Activated naive CD4-positive, alpha-beta T cell (primary cell): ENCODE measurements around the gene CDC25A.
"Not testable (repeated sequence)": the region's sequence is repeated elsewhere in the genome, so short reads cannot be mapped to it uniquely, and the experiment has no call there.

Source experiments
- DNase-seq, 4 experiments: peaks; one replicate each; lab custom pipeline; 2025; lab: John Stamatoyannopoulos, UW

The CDC25A gene

DNA sequence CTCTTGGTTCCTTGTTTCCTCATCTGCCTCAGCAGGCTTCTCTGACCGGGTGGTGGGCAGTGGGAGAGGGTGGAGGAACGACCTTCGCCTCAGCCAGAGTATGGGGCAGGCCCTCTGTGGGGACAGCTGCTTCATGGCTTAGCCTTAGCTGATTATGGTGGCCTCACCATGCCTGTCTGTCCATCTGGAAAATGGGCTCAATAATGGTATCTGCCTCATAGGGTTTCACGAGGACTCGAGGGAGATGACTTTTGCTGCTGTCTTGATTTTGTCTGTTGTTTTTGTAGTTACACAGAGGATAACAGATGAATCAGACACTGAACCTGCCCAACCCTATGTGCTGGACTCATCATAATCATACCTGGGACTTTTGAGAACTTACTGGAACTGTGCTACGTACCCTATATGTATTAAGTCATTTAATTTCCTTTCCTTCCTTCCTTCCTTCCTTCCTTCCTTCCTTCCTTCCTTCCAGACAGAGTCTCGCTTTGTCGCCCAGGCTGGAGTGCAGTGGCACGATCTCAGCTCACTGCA, 46.5 kb downstream of the CDC25A start:
- no peak for DNase-seq

DNA sequence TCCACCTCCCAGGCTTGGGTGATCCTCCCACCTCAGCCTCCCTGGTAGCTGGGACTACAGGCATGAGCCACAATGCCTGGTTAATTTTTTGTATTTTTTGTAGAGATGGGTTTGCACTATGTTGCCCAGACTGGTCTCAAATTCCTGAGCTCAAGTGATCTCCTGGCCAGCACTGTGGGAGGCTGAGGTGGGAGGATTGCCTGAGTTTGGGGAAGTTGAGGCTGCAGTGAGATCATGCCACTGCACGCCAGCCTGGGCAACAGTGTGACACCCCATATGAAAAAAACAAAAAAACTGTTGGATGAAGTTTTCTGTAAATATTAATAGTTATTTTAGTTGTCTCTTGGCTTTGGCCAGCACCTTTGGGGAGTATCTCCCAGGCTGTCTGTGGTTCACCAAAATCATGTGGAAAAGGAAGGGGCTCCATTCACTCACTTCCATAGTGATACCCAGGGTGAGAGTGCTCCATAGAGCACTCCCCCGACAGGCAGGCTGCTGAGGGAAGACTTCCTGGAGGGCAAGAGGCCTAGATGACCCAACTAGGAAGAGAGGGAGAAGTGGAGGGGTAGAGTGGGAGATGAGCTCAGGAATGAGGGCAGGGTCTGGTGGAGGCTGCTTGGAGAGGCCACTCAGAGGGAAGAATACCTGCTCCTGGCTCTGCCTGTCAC, 47.1 kb downstream of the CDC25A start:
- DNase-seq = no peak

DNA sequence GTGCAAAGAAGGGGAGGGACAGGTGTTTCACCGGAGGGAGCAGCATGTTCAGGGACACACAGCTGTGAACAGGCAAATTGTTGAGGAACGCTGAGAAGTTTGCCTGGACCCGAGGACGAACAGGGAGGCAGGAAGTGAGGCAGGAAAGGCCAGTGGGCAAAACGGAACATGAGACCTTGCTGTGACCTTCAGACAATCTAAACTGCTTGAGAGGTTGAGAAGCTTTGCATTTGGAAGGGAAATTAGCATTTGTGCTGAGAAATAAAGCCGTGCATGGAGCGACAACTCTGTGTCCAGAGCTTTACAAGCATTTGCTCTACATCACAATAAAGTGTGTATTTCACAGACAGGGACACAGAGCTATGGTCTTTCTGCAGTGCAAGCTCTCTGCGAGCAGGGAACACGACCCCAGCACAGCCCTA, 47.9 kb downstream of the CDC25A start:
- no peak for DNase-seq

DNA sequence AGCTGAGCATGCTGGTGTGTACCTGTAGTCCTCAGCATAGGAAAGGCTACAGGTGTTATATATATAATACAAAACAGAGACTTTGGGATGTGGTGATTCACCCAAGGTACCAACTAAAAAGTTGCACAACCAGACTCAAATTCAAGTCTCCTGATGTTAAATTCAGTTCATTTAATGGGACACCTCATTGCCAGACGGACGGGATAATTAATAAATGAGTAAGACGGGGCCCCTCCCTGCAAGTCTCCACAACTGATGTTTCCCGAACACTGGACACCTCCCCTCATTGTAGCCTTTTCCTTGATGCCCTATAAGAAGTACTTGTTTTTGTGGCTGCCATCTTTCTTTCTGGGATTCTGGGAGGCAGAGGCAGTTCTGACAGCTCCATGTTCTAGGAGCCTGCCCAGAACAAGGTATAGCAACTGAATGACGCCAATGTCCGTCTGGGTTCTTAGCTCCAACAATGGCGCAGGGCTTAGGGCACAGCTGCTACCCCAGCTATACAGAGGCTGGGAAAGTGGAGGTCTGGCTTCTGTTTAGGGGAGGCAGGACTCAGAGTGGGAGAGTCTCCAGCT, 50.7 kb downstream of the CDC25A start:
- DNase-seq = no peak

DNA sequence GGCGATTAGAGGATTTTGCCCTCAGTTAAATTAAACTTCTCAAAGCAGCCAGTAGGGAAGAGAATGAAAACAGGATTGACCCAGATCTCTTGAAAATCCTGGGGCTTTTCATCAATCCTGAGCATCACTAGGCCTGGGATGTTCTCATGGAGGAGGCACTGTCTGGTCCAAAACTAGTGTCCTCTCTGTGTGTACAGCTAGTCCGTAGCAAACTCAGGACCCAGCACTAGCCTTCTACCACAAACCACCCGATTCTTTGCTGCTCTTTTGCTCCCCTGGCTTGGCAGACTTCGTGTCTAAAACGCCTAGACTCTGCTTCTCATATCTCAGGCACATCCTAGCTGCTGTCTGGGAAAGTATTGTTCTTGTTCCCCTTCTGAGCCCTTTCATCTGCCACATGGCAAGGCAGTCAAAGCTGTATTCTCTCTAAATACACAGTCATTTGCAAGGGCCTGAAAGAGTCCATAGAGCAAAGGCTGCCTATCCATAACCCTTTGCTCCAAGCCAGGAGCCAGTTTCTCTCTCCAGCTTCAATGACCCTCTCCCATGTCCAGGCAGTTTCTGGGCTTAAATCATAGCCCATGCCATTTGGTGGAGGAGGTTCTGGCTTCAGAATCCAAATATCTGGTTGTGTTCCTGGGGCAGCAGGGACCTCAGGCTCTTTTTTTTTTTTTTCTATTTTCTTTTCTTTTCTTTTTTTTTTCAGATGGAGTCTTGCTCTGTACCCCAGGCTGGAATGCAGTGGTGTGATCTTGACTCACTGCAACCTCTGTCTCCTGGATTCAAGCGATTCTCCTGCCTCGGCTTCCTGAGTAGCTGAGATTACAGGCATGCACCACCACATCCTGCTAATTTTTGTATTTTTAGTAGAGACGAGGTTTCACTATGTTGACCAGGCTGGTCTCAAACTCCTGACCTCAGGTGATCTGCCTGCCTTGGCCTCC, 52.4 kb downstream of the CDC25A start:
- no peak for DNase-seq

DNA sequence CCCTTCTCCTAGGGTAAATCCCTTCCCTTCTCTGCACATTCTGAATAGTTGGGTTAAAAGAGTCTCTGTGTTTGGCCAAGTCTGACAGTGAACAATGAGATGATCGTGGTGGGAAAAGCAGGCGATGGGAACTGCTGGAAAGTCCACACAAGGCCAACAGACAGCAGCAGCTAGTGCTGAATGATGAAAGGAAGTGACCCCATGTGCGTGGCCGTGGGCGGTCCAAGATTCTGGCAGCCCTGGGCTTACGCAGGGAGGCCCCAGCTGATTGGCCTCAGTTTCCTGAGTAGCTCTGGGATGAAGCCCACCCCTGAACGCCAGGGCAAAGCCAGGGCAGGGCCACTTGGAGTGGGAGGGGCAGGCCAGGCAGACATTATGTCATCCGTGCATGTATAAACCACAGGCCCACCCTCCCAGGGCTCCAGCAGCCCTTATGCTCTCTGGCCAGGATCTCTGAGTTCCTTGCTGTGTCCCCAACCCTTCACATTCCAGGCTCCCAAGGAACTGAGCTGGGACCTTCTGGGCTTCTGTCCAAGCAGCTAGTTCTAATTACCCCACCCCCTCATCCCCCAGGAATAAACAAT, 57.8 kb downstream of the CDC25A start:
- no peak for DNase-seq

DNA sequence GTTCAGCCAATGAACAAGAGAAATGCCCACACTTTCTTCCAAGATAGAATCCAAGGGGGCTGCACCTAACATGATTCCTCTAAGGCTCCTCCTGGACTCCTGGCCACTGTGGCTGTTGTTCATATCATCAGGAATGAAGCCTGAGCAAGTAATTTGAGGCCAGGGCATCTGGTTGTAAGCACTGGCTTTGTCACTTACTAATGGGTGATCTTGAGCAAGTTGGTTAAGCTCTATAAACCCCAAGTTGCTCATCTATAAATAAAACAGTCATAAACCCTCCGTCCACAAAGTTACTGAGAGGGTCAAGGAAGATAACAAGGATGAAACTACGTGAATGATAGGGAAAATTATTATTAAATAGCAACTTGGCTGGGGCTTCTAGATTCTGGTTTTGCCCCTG, 58.3 kb downstream of the CDC25A start:
- no peak for DNase-seq

DNA sequence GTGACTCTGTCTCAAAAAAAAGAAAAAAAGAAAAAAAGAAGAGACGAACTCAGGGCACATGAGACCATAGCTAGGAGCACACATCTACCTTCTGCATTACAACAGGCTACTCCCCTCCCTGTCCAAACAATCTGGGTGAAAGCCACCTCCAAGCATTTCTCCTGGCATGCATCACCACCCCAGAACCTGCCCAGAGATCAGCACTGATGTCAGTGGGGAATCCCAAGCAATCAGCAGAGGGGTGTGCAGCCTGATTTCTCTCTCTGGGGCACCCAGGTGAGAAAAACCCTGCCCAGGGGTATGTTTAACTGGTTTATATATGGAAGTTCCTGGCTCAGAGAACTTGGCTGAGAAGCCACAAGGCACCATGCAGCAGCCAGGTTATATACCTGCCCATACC, 59.4 kb downstream of the CDC25A start:
- DNase-seq = no peak

DNA sequence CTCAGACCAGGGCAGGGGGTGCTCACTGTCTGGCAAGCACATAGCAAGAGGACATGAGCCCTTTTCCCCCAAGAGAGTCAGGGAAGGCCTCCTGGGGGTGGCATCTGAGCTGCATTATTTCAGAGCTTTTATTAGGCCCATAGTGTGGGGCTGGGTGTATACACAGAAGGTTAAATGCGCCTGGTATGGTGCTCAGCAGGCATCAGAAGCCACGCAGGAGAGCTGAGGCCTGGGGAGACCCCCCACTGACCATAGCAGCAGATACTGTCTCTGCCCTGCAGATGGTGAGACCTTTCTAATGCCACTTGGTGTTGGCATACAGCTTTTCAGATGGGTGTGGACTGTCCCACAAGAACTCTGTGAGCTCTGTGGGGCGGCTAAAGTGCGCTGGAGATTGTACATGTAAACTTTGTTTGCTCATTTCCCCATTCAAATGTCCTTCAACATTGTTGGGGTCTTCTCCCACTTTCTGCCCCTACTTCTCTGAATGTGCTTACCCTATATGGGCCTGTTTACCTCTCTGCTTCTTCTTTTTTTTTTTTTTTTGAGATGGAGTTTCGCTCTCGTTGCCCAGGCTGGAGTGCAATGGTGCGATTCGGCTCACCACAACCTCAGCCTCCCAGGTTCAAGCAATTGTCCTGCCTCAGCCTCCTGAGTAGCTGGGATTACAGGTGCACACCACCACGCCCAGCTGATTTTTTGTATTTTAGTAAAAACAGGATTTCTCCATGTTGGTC, 62.2 kb downstream of the CDC25A start:
- no peak for DNase-seq

DNA sequence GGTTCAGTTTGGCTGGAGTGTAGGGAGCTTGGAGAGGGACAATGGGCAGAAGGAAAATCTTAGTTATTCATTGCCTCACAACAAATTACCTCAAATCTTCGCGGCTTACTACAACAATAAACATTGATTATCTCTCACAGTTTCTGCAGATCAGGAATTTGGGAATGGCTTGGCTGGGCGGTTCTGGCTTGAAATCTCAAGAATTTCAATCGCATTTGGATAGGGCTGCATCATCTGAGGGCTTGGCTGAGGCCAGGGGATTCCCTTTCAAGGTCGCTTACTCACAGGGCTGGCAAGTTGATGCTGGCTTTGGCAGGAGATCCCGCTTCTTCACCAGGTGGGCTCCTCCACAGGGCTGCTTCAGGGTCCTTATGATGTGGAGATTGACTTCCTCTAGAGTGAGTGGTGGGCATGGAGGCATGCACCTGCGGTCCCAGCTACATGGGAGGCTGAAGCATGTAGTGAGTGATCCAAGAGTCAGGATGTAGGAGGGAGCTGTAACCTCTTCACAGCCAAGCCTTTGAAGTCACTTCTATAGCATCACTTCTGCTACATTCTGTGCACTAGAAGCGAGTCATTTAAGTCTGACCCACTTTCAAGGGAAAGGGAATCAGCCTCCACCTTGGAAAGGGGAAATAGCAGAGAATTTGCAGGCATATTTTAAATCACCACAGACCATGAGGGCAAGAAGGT, 63.1 kb downstream of the CDC25A start:
- no peak for DNase-seq

DNA sequence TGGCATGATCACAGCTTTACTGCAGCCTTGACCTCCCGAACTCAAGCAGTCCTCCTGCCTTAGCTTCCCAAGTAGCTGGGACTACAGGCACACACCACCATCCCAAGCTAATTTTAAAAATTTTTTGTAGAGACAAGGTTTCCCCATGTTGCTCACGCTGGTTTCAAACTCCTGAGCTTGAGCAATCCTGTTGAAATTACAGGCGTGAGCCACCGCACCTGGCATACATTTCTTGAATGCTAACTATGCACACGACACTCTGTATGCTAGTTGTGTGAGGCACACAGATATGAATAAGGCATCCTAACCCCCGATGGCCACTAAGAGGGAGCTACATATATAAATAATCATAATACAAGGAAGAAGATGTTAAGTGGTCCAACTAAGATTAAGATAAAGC, 64.9 kb downstream of the CDC25A start:
- no peak for DNase-seq

DNA sequence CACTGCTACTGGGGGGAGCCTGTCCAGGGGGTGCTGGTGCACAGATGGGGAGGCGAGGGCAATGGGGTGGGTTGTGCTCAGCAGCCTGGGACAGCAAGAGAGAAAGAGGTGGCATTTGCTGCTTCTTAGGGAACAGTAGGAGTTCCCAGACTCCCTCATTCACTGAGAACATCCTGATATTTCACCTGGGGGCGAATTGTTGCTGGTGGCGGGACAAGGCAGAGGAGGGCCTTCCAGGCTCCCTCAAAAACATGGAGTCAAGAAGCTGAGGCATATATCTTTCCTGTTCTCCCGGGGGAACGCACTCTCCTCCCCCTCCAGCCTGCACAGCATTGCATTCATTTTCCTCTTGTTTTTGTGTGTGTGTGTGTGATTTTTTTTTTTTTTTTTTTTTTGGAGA, 65.7 kb downstream of the CDC25A start:
- DNase-seq = no peak

DNA sequence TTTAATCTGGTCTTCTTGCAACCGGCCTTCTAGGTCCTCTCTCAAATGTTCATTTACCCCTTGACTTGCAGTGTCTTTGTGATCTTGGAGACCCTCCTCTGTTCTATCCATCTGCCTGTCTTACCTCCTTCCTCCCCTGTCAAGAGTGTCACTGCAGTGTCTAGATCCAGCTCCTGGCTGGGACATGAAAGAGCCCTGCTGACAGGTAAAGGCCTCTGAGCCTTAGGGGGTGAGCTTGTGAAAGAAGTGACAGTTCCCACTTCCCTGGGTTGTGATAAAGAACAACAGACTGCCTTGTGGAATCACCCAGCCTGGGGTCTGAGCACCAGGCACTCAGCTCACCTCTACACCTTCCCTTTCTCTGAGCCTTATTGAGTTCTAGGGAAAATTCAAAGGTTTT, 68.0 kb downstream of the CDC25A start:
- DNase-seq = no peak

DNA sequence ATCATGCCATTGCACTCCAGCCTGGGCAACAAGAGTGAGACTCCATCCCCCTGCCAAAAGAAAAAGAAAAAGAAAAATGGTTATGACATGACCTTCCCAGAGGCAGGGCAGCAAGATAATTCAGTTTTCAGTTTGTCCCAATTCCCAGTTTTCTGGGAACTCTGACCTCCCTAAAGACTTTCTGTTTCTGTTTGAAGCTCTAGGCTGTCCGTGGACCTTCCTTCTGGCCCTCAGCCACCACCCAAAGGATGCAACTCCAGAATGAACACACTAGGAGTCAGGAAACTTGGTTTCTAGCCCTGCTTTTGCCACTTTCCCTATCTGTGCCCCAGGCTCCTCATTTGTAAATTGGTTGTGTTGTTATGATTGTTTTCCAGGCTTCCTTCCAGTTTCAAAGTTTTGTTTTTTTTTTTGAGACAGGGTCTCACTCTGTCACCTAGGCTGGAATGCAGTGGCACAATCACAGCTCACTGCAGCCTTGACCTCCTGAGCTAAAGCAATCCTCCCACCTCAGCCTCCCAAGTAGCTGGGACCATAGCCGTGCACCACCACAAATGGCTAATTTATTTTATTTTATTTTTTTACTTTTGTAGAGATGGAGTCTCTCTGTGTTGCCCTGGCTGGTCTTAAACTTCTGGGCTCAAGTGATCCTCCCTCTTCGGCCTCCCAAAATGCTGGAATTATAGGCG, 68.6 kb downstream of the CDC25A start:
- DNase-seq = no peak

DNA sequence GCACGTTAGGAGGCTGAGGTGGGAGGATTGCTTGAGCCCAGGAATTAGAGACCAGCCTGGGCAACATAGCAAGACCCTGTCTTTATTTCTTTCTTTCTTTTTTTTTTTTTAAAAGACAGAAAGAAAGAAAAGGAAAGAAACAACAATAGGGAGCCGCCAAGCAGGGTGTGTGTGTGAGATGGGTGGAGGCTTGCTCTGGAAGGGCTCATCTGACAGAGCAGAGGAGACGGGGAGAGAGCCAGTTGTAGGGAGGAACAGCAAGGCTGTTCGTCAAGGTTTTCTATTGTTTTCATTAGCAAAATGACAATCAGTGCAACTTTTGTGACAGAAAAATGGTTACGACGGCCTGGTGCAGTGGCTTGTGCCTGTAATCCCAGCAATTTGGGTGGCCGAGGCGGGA, 69.3 kb downstream of the CDC25A start:
- DNase-seq = no peak

DNA sequence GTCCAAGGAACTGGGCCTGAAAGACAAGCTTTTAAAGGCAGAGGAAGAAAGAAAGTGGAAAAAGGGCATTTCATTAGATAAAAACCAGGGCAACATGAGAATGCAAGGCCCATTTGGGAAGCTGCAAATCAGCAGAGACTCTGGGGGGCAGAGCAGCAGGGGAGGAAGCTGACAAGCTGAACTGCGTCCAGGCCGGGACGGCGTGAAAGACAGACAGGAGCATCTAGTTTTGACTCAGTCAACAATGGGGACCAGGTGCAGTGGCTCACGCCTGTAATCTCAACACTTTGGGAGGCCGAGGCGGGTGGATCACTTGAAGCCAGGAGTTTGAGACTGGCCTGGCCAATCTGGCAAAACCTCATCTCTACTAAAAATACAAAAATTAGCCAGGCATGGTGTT, 69.9 kb downstream of the CDC25A start:
- no peak for DNase-seq

DNA sequence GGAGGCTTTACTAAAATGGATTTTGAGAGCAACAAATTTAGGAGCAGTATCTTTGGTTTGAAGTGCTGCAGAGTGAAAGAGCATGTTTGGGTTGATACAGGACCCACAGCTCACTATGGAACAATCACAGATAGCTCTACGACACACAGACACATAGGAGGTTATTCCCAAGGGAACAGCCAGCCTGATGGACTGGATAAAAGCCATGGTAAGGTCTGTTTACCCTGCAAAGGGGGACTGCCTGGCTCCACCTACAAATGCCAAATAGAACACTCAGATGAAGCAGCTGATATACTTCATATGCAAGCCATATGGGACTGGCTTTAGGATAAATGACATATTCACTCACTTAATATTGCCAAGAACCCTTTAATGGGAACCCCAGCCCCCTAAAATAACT, 75.4 kb downstream of the CDC25A start:
- no peak for DNase-seq

DNA sequence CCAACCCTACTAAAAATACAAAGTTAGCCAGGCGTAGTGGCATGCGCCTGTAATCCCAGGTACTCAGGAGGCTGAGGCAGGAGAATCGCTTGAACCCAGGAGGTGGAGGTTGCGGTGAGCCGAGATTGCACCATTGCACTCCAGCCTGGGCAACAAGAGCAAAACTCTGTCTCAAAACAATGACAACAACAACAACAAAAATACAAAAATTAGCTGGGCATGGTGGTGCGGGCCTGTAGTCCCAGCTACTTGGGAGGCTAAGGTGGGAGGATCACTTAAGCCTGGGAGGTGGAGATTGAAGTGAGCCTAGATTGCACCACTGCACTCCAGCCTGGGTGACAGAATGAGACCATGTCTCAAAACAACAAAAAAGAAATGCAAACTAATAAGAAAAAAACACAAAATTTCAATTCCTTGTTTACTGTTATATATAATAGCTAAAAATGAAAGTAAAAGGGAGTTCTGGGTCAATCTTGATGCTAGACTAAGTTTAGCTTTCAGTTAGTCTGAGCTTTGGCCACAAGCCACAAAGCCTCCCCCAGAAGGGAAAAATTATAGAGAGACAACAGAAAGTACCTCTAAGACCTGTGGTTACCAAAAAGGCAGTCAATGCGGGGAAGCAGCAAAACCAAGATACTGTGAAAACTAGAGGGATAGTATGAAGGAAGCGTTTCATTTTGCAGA, 76.0 kb downstream of the CDC25A start:
- not testable (repeated sequence) for DNase-seq

DNA sequence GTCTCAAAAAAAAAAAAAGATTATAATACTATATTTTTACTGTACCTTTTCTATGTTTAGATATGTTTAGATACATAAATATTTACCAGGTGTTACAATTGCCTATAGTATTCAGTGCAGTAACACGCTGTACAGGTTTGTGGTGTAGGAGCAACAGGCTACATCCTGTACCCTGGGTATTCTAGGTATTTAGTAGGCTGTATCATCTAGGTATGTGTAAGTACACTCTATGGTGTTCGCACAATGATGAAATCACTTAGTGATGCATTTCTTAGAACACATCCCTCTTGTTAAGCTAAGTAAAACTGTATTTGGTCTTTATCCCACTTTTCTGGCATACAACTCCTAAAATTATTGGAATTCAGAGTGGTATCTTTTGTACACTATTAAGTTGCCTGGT, 77.8 kb downstream of the CDC25A start:
- no peak for DNase-seq

DNA sequence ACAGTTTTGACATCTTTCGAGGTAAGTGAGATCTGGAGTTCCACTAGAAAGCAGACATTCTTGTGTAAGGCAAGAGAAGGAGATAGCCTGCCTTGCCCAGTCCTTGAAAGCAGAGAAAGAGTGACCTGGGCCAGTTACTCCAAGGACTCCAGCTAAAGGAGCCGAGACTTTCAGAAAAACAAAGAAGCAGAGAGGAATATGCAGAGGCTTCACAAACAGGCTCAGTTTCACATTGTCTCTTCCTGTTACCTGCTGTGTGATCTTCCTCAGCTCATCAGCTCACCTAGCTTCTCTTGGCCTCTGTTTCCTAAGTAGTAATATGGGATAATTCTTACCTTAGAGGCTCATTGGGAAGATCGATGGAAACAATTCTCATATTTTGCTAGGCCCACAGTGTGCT, 81.0 kb downstream of the CDC25A start:
- no peak for DNase-seq
